Neural progenitor cell (in vitro differentiated cells): Measurements from ENCODE around the gene BCL2L11. TPM values are rescaled to one million over a fixed set of nuclear protein-coding genes. Genes with fewer than 3 reads are reported as not detected.

Experiments
- DNase-seq: peaks from one replicate; pipeline ENCODE4 v3.0.0-alpha.2; 2016; ENCODE audit warnings: low spot score
- H2AFZ ChIP-seq: fragments of 200-600 bp; sonication (generic); replicated peaks from 2 replicates; pipeline ENCODE4 v1.6.1; 2016; ENCODE audit warnings: antibody characterized with exemption
- H3F3A ChIP-seq: fragments of 200-600 bp; sonication (generic); 2 replicates; pipeline ENCODE4 v1.6.1; 2016; ENCODE audit warnings: antibody characterized with exemption, low read depth
- H3K27ac ChIP-seq: fragments of 200-600 bp; sonication (generic); 2 replicates; pipeline ENCODE4 v1.5.1; 2016; ENCODE audit warnings: mild to moderate bottlenecking
- H3K27me3 ChIP-seq: fragments of 200-600 bp; sonication (generic); 2 replicates; pipeline ENCODE4 v1.6.1; 2016; ENCODE audit warnings: mild to moderate bottlenecking, moderate library complexity
- H3K36me3 ChIP-seq: fragments of 200-600 bp; sonication (generic); 2 replicates; pipeline ENCODE4 v1.5.1; 2016
- H3K4me1 ChIP-seq: fragments of 200-600 bp; sonication (generic); 2 replicates; pipeline ENCODE4 v1.6.1; 2016; ENCODE audit warnings: mixed run types
- H3K4me2 ChIP-seq: fragments of 200-600 bp; sonication (generic); 2 replicates; pipeline ENCODE4 v1.6.1; 2016
- H3K4me3 ChIP-seq: fragments of 200-600 bp; sonication (generic); 2 replicates; pipeline ENCODE4 v1.5.1; 2016
- H3K79me2 ChIP-seq: fragments of 200-600 bp; sonication (generic); 2 replicates; pipeline ENCODE4 v1.6.1; 2016; ENCODE audit warnings: low read depth
- H3K9ac ChIP-seq: fragments of 200-600 bp; sonication (generic); 2 replicates; pipeline ENCODE4 v1.6.1; 2016
- H3K9me3 ChIP-seq: fragments of 200-600 bp; sonication (generic); 2 replicates; pipeline ENCODE4 v1.5.1; 2016; ENCODE audit warnings: low read depth
- H4K20me1 ChIP-seq: fragments of 200-600 bp; sonication (generic); 2 replicates; pipeline ENCODE4 v1.6.1; 2016; ENCODE audit warnings: low read depth
- H3K27ac Mint-ChIP-seq: 3 replicates; pipeline ENCODE4 v1.8.0; 2021; ENCODE audit warnings: mixed read lengths
- H3K27me3 Mint-ChIP-seq: 2 replicates; pipeline ENCODE4 v1.8.0; 2022; ENCODE audit warnings: low read depth, mild to moderate bottlenecking, inconsistent platforms, moderate library complexity, mixed read lengths; ENCODE audit not compliant: insufficient read depth
- H3K36me3 Mint-ChIP-seq: 3 replicates; pipeline ENCODE4 v1.8.0; 2021; ENCODE audit warnings: mixed read lengths
- H3K4me1 Mint-ChIP-seq: 3 replicates; pipeline ENCODE4 v1.8.0; 2021; ENCODE audit warnings: mixed read lengths
- H3K4me3 Mint-ChIP-seq: 3 replicates; pipeline ENCODE4 v1.8.0; 2021; ENCODE audit warnings: mild to moderate bottlenecking, moderate library complexity, mixed read lengths
- H3K9me3 Mint-ChIP-seq: 3 replicates; pipeline ENCODE4 v1.8.0; 2020; ENCODE audit warnings: mixed read lengths
- CTCF ChIP-seq: fragments of 200-600 bp; sonication (generic); IDR thresholded peaks from 2 replicates; pipeline ENCODE4 v1.5.1; 2017; ENCODE audit warnings: antibody characterized with exemption, mild to moderate bottlenecking
- EZH2 ChIP-seq: fragments of 200-600 bp; sonication (generic); IDR thresholded peaks from 2 replicates; pipeline ENCODE4 v1.6.1; 2017; ENCODE audit warnings: antibody characterized with exemption, mild to moderate bottlenecking, moderate library complexity
- EZH2phosphoT487 ChIP-seq: fragments of 200-600 bp; sonication (generic); IDR thresholded peaks from 2 replicates; pipeline ENCODE4 v1.6.1; 2017; ENCODE audit warnings: antibody characterized with exemption
- total RNA-seq: library from RNA; depleted of rRNA; stranded (reverse); fragments of >200 nt; gene quantifications from 2 replicates; pipeline ENCODE4 v1.2.3, GENCODE V29; 2015; ENCODE audit warnings: low replicate concordance

Gene BCL2L11
- total RNA-seq, 1 donor from 2014 or later = 46.9 TPM

- H3K4me3 ChIP-seq = no peak overlapping the region
Measured at GRCh38 chr2:111210036-111210435, 89.3 kb downstream of the BCL2L11 start.

GRCh38 chr2:111213877-111214276, 93.2 kb downstream of the BCL2L11 start:
- Mint-ChIP-seq H3K27me3 (no peaks in the 10 kb centered on the region), H3K4me3 (no peak overlapping the region), H3K27ac (no peak overlapping the region), H3K36me3 (peaks cover 7% of the 10 kb centered on the region), H3K4me1 (peaks cover 4% of the 10 kb centered on the region), H3K9me3 (peaks cover 34% of the 10 kb centered on the region)
- Histone ChIP-seq H2AFZ (no peak overlapping the region), H3K9me3 (peaks cover 8% of the 10 kb centered on the region), H3K27ac (no peak overlapping the region), H3K79me2 (no peaks in the 10 kb centered on the region), H3K9ac (no peak overlapping the region), H3K4me1 (peaks cover 6% of the 10 kb centered on the region), H3K4me2 (no peak overlapping the region), H3K4me3 (no peak overlapping the region), H4K20me1 (no peaks in the 10 kb centered on the region), H3K27me3 (no peaks in the 10 kb centered on the region), H3K36me3 (peaks cover 11% of the 10 kb centered on the region), H3F3A (no peaks in the 10 kb centered on the region)
- no peak for DNase-seq
- no peak for TF ChIP-seq EZH2phosphoT487
- TF ChIP-seq EZH2 = no peak
- no peak for TF ChIP-seq CTCF

More at GRCh38 chr2:111210036-111210435, 89.3 kb downstream of the BCL2L11 start:
- Mint-ChIP-seq H3K27me3 (peaks cover 2% of the 10 kb centered on the region), H3K27ac (no peak overlapping the region), H3K4me3 (no peak overlapping the region), H3K4me1 (peaks cover 7% of the 10 kb centered on the region), H3K36me3 (peaks cover 4% of the 10 kb centered on the region), H3K9me3 (peaks cover 24% of the 10 kb centered on the region)
- DNase-seq = no peak
- Histone ChIP-seq H2AFZ (no peak overlapping the region), H3K79me2 (no peaks in the 10 kb centered on the region), H3K9ac (no peak overlapping the region), H3K4me2 (no peak overlapping the region), H3K9me3 (peaks cover 8% of the 10 kb centered on the region), H4K20me1 (no peaks in the 10 kb centered on the region), H3K4me1 (no peaks in the 10 kb centered on the region), H3K27ac (no peak overlapping the region), H3F3A (no peaks in the 10 kb centered on the region), H3K36me3 (peaks cover 11% of the 10 kb centered on the region), H3K27me3 (no peaks in the 10 kb centered on the region)
- TF ChIP-seq CTCF (no peak), EZH2phosphoT487 (no peak), EZH2 (no peak)

GRCh38 chr2:111216811-111217652, 96.3 kb downstream of the BCL2L11 start:
- Histone ChIP-seq H3K9ac (no peak overlapping the region), H3K9me3 (peaks cover 8% of the 10 kb centered on the region), H3K27me3 (no peaks in the 10 kb centered on the region), H3K79me2 (no peaks in the 10 kb centered on the region), H3F3A (no peaks in the 10 kb centered on the region), H3K36me3 (peaks cover 11% of the 10 kb centered on the region), H3K4me3 (no peak overlapping the region), H3K27ac (no peak overlapping the region), H3K4me1 (peaks cover 13% of the 10 kb centered on the region), H3K4me2 (no peak overlapping the region), H4K20me1 (no peaks in the 10 kb centered on the region), H2AFZ (no peak overlapping the region)
- H3K4me1 Mint-ChIP-seq = peaks cover 13% of the 10 kb centered on the region
- H3K27ac Mint-ChIP-seq = no peak overlapping the region
- H3K27me3 Mint-ChIP-seq = no peaks in the 10 kb centered on the region
- TF ChIP-seq EZH2 = no peak
- TF ChIP-seq CTCF = no peak
- no peak for TF ChIP-seq EZH2phosphoT487
- H3K9me3 Mint-ChIP-seq = peaks cover 36% of the 10 kb centered on the region
- peaks cover 7% of the 10 kb centered on the region for H3K36me3 Mint-ChIP-seq
- no peak overlapping the region for H3K4me3 Mint-ChIP-seq
- no peak for DNase-seq
